Head of caudate nucleus (tissue), 42 donors: Measurements from ENCODE around the gene GAN.
"Not testable (repeated sequence)": the region's sequence is repeated elsewhere in the genome, so short reads cannot be mapped to it uniquely, and the experiment has no call there.

Experiments
- DNase-seq, 42 donors: peaks; one replicate each; pipeline versions ENCODE4 v3.0.0 to v3.0.0-alpha.2; 2020 to 2021; ENCODE audit warnings: mixed read lengths in 7 of 42
- intact Hi-C: fragments of 100-400 bp; cut with DNase I; formaldehyde crosslinking; loops from one replicate; pipeline ENCODE4 v1.15.0; 2022

GAN gene

DNA sequence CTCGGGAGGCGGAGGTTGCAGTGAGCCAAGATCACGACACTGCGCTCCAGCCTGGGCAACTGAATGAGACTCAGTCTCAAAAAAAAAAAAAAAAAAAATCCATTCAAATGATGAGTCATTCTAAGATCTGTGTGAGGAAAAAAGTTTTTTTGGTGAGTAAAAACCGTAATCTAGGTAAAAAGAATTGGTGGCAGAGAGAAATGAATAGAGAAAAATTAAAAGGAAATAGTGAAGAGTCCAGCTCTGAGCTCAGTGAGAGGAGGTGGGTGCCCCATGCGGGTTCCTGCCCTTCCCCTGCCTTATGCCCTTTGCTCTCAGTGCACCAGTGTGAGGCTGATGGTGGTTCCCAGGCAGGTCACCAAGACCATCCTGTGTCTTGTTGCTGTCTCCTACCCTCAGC is 20.9 kb downstream of the GAN start:
- intact Hi-C loops: no loop called here
- no peak for DNase-seq

GRCh38 chr16:81337097-81337496 is 22.3 kb downstream of the GAN start:
- no peak for DNase-seq
- intact Hi-C loops: no loop called here

GRCh38 chr16:81345172-81345571 is 30.4 kb downstream of the GAN start:
- intact Hi-C loops, DNase-seq: not testable (repeated sequence)

DNA sequence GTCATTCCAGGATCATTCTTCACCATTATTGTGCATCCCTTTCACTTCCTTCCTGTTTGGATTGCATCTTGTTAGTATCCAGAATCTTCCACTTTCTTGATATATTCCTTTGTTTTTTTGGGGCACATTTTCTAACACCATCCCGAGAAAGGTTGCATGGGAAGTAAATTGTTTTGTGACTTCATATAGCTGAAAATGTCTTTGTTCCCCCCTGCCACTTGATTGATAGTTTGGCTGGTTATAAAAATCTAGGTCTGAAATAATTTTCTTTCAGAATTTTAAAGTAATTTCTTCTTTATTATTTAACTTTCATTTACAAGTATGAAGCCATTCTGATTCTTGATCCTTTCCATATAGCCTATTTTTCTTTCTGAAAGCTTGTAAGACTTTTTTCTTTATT is 32.7 kb downstream of the GAN start:
- intact Hi-C loops: no loop called here
- DNase-seq: no peak

DNA sequence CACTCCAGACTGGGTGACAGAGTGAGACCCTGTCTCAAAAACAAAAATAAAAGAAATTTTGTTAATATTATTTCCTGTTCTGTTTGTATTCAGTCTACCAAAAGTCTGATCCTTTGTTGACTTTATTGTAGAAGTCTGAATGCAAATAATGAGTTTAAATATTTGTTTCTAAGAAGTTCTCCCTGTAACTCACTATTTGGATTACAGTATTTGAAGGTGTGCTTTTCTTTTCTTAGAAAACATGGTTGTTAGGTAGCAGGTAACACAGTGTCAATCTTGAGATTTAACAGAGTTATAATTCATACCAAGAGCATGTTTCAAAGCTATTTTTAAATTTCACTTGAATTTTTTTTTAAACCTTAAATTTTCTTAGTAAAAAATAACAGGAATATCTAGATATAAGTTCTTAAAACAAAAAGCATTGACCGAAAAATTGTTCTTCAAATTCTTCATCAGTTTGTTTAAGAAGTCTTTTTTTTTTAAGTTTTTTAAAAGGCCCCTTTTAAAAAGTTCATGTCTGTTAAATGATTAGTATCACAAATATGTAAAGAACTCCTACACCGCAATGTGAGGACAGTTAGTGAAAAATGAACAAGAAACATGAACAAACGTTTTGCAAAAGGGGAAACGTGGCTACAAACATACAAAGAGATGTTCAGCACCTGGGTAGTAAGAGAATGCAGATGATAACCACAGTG is 35.0 kb downstream of the GAN start:
- no peak for DNase-seq
- intact Hi-C loops: no loop called here

- intact Hi-C loops: no loop called here
These were observed 35.5 kb downstream of the GAN start for GRCh38 chr16:81350306-81350615.

GRCh38 chr16:81353895-81354294 is 39.1 kb downstream of the GAN start:
- DNase-seq: no peak
- intact Hi-C loops: no loop called here

More at GRCh38 chr16:81350306-81350615, 35.5 kb downstream of the GAN start:
- no peak for DNase-seq

DNA sequence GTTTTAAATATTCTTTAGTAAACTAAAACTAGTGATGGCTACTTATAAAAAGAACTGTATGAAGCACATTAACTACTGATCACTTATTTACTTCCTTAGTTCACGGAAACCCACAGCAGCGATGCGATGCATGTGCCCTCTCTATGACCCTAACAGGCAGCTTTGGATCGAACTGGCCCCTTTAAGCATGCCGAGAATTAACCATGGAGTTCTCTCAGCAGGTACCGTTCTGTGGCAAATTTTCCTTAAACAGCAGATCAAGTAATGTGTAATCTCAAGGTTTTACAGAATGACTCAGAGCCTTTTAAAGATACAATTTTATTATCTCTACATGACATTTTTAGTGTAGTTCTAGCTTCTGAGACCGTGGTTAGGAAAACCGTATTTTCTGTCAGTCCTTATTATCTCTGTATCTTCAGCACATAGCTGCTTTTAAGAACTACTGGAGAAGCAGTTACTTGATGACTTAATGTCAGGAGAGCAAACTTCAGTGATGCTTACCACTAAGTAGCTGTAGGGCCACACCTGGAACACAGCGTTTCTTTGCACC is 43.0 kb downstream of the GAN start:
- no peak for DNase-seq
- intact Hi-C loops: no loop called here

- intact Hi-C loops: no loop called here
- DNase-seq: no peak
These were observed 44.1 kb downstream of the GAN start for GRCh38 chr16:81358860-81359259.

DNA sequence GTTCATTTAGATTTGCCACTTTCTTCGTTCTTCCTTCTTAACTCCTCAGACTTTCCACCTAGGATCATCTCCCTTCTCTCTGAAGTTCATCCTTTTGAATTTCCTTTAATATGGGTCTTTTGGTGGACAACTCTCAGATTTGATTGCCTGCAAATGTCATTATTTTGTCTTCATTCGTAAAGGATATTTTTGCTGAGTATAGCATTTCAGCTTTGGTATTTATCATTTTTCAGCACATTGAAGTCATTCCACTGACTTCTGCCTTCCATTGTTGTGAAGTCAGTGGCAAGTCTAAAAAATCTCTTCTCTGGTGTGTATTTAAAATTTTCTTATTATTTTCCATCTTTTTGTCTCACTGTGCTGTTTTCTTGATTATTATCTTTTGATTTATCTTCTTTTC is 45.4 kb downstream of the GAN start:
- no peak for DNase-seq
- intact Hi-C loops: no loop called here

DNA sequence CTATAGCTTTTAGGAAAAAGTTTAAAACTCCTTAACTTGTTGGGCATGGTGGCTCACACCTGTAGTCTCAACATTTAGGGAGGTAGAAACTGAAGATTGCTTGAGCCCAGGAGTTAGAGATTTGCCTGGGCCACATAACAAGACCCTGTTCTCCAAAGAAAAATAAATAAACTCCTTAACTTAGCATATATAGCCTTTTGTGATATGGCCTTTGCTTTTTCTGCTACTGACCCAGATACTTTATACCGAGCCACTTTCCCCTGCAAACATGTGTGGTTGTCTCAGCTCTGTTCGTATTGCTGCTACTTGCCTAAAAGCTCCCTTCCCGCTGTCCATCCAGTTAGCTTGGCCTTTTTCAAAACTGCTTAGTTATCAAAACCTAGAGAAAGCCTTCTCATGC is 51.0 kb downstream of the GAN start:
- DNase-seq: no peak
- intact Hi-C loops: loop anchor here (5.0 kb wide), 1 partner anchor 507 kb away; no protein-coding TSS in a partner anchor

GRCh38 chr16:81366316-81366932 is 51.7 kb downstream of the GAN start:
- peak in 9 of 42 donors; percentile 19 to 66 (median 28) for DNase-seq
- intact Hi-C loops: loop anchor here (5.0 kb wide), 1 partner anchor 506 kb away; no protein-coding TSS in a partner anchor

- intact Hi-C loops: loop anchor here (5.0 kb wide), 1 partner anchor 504 kb away; no protein-coding TSS in a partner anchor
- no peak for DNase-seq
These were observed 53.1 kb downstream of the GAN start for GRCh38 chr16:81367821-81368220.

GRCh38 chr16:81369888-81370504 is 55.2 kb downstream of the GAN start:
- DNase-seq: no peak
- intact Hi-C loops: loop anchor here (5.0 kb wide), 1 partner anchor 502 kb away; no protein-coding TSS in a partner anchor

DNA sequence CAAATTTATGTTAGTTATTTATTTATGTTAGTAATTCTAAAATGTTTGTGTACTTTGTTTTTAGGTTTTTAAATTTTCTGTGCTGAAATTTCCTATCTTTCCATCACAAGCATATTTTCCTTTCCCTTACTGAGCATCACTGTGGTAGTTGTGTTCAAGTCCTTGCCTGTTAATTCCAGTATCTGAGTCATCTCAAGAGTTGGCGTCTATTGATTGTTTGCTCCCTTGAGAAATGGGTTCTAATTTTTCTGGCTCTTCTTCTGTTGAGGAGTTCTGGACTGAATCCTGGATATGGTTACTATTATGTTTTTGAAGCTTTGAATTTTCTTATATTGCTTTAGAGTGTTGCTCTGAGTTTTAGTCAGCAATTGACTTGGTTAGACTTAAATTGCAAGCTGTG is 56.3 kb downstream of the GAN start:
- DNase-seq: no peak
- intact Hi-C loops: no loop called here

GRCh38 chr16:81374550-81374949 is 59.8 kb downstream of the GAN start:
- no peak for DNase-seq
- intact Hi-C loops: no loop called here

DNA sequence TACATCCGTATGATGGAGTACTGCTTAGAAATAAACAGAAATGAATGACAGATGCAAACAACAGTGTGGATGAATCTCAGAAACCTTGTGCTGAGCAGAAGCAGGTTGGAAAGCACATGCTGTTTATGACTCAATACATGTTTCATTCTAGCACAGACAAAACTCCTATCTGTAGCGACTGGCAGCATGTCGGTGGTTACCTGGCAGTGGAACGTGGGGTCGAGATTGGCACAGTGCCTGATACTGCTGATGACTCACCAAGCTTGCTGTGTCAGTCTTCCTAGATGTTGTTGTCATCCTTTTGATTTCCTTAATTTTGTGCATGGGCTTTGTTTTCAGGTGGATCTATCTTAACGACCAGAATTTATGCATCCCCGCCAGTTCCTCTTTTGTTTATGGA is 62.1 kb downstream of the GAN start:
- DNase-seq: no peak
- intact Hi-C loops: no loop called here

- intact Hi-C loops: no loop called here
- DNase-seq: peak in 1 of 42 donors; percentile 20
These were observed 63.3 kb downstream of the GAN start for GRCh38 chr16:81378049-81378448.

GRCh38 chr16:81380932-81381331 is 66.2 kb downstream of the GAN start:
- DNase-seq: no peak
- intact Hi-C loops: no loop called here

DNA sequence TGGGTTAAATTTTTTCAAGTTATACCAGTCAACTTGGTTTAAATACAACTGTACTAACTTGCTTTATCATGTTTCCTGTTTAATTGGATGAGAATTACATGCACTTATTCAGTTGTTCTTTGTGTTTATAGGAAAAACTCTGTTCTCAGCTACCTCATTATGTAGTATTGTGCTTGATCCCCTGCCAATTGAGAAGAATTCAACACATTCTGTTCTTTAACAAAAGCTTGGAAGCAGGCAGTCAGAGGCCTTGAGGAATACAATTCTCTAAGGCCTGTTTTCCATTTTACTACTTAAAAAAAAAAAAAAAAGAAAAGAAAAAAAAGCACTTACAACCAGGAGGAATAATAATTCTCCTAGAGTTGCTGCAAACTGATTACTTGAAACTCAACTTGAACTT is 69.2 kb downstream of the GAN start:
- DNase-seq: peak in 2 of 42 donors; percentile 23 to 32
- intact Hi-C loops: no loop called here
